ENCODE results near the gene ARHGEF10L.

The ARHGEF10L gene

DNA sequence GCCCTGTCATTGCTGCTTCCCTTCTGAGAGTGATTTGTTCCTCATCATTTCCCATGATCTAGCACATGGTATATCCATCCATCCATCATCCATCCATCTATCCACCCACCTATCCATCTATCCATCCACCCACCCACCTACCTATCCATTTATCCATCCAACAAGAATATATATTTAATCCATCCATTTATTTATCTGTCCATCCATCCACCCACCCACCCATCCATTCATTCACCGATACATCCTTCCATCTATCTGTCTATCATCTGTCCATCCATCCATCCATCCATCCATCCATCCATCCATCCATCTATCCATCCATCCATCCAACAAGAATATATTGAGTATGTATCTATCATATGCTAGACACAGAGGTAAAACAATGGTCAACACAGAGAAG lies 115.7 kb downstream of the ARHGEF10L start:
- no peak for DNase-seq (ENCODE audit: low read depth)

GRCh38 chr1:17655922-17656321 lies 116.4 kb downstream of the ARHGEF10L start:
- no peak for DNase-seq (ENCODE audit: low read depth)

GRCh38 chr1:17657436-17657835 lies 117.9 kb downstream of the ARHGEF10L start:
- no peak for DNase-seq (ENCODE audit: low read depth)

DNA sequence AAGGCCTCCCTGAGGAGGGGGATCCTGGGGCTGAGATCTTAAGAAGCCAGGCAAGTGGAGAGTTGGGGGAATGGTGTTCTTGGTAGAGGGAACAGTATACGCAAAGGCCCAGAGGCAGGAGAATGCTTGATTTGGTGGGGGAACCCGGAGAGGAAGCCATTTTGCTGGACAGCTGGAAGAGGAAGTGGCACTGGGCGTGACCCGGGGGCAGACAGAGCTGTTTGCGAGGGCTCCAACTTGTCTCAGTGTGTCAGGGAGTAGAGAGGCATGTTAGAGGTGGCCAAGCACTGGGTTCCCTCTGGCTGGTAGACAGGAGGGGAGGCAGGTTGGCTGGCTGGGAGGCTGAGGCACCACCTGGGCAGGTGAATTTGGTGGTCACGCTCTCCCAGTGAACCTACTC lies 119.3 kb downstream of the ARHGEF10L start:
- no peak for DNase-seq (ENCODE audit: low read depth)

DNA sequence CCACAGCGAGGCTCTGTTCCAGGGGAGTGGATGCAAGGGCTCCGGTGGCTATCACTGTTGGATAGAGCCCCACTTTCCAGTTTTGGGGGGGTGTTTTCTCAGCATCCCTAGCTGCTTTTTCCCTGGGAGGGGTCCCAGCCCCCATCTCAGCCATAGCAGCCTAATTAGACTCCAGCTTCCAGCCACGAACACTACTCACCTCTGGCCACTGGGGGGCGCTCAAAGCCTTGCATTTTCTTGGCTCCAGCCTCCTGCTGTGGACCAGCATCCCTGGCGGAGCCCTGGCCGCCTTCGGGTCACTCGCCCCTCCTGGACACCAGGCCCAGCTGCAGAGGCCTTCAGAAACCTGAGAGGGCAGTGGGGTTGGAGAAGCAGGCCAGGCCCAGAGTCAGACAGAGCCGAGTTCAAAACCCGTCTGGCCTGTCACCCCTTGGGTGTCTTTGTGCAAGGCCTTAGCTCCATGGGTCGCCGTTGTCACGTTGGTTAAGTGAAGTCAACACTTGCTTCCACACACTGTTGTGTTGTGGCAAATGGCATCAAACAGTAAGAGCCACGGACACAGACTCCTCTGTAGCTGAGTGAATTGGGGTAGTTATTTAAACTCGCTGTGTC lies 122.2 kb downstream of the ARHGEF10L start:
- peak; percentile 25 for DNase-seq (ENCODE audit: low read depth)

DNA sequence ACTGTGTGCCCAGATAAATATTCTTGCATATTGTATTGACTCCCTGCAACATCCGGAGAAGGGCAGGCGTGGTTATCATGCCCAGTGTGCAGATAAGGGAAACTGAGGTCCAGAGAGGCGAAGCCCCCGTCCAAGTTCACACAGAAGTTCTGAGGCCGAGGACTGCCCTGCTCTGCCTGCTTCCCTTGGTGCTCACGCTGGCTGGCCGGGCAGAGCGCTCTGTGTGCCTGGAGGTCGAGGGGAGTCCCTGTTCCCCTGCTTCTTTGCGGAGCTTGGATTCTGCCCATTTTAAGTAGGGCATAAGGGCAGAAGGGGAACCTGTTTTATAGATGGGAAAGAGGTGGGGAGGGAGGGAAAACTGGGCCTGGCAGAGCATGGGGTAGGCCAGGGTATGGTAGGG lies 122.8 kb downstream of the ARHGEF10L start:
- no peak for DNase-seq (ENCODE audit: low read depth)

GRCh38 chr1:17662786-17663185 lies 123.3 kb downstream of the ARHGEF10L start:
- no peak for DNase-seq (ENCODE audit: low read depth)

DNA sequence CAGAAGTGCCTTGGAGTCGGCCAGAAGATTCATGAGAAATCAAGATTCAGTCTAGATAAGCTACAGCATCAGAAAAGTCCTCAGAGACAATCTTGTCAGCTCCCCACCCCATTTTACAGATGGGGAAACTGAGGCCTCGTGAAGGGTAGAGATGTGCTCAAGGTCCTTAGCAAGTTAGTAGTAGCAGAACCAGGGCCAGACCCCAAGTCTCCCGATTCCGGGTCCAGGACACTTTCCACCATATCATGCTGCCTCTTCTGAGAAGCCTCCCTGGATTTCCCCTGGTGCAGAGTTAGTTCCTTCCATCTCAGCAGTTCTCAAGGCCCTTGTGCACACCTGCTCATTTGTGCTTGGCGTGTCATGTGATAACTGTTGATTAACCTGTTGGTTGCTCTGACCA lies 124.1 kb downstream of the ARHGEF10L start:
- DNase-seq (ENCODE audit: low read depth): no peak

- no peak for DNase-seq (ENCODE audit: low read depth)
Observed at GRCh38 chr1:17664322-17664721, 124.8 kb downstream of the ARHGEF10L start.

GRCh38 chr1:17665054-17665453 lies 125.6 kb downstream of the ARHGEF10L start:
- DNase-seq (ENCODE audit: low read depth): no peak

GRCh38 chr1:17665950-17666720 lies 126.6 kb downstream of the ARHGEF10L start:
- DNase-seq (ENCODE audit: low read depth): no peak

DNA sequence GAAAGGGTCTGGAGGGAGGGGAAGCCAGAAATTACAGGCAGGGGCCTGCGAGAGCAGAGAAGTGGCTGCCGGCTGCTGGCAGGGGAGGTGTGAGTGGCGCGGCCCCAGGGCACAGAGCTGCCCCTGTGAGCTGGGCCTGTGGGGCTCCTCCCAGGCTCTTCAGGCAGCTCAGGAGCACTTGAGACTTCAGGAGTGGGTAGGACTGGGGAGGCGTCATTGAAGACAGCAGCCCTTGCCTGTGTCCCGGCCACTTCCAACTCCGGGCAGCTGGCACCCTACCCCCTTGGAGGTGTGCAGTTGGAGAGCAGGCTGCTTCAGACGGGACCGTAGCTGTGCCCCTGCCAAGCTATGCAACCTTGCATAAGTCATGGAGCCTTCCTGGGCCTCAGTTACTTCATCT lies 128.1 kb downstream of the ARHGEF10L start:
- DNase-seq (ENCODE audit: low read depth): no peak

DNA sequence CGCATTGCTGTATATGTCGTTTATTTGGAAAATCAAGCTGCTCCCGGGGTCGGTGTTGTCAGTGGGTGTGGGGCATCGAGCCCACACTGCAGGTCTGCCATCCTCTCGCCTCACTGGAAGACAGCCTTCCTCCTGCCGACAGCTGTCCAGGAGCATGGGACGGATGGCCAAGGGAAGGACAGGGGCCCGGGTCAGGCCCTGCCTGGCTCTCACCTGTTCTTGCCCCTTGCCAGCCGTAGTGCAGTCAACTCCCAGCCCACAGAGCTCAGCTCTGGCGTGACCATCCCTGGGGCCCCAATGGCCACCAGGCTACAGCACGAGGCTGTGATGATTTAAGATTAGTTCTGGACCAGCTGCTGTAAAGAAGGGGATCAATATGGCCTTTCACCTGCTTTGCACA lies 128.7 kb downstream of the ARHGEF10L start:
- no peak for DNase-seq (ENCODE audit: low read depth)

GRCh38 chr1:17668624-17669175 lies 129.2 kb downstream of the ARHGEF10L start:
- DNase-seq (ENCODE audit: low read depth): no peak

- DNase-seq (ENCODE audit: low read depth): no peak
Observed at GRCh38 chr1:17669305-17669704, 129.8 kb downstream of the ARHGEF10L start.

DNA sequence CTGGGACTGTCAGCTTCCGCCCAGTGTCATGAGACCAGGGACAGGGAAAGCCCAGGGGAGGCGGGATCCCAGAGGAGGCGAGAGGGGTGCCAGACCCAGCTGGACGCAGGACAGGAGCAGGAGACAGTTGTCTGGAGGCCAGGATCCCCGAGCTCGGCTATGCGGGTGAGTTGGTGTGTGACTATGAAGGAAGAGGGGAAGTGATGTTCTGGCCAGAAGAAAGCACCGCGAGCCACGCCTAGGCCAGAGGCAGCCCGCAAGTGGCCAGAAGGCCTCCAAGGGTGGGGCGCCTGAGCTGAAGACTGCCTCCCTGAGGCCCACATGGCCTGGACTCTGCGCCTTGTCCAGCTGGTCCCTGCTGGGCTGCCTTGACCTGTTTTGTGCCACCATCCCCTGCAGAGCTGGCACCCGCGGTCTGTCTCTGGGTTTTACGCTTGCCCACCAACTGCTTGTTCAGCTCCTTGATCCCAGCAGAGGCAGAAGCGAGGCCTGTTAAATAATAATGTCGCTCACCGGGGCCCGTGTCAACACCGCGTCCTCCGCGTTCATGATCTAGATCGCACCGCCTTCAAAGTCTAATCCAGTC lies 130.5 kb downstream of the ARHGEF10L start:
- no peak for DNase-seq (ENCODE audit: low read depth)

DNA sequence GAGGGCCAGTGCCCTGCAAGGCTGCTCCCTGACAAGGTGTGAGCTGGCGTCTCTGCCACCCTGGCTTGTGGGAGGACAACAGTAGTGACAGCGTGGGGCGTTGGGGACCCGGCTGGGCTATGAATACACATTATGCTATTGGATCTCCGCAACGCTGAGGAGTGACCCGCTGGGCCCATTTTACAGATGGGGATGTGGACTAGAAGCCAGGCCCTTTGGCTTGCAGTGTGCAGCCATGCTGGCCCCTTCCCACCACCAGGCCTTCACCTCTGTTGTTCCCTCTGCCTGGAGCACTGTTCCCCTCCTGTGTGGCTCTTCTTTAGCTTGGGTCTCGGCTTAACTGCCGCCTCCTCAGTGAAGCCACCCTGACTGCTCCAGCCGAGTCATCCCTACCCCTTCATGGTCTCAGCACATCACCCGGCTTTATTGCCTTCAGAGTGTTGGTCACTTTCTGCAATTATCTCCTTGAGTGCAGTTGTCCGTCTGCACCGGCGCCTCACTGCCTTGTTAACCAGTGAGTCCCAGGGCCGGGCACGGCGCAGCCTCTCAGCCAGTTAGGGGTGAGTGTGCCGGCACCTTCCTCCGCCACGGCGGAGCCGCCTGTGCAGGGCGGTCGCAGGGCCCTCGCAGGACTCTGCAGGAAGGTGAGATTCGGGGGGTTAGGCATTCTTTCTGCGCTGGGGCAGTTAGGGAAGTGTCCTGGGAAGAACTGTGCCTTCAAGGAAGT lies 131.3 kb downstream of the ARHGEF10L start:
- no peak for DNase-seq (ENCODE audit: low read depth)

DNA sequence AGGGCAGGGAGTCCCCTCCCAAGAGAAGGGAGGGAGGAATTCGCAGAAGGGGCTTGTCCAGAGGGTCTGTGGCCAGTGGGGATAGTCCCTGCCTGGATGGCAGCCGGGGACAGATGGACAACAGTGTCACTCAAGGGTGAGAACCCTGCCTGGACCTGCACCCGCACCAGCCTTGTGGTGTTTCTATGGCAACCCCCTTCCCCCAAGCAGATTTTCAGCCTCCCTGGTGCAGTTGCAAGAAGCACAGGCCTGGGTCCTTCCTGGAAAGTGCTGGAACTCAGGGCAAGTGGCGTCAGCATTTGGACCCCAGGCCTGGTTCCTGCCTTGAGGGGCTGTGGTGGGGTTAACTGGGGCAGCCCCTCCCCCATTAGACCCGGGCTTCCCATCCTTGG lies 131.8 kb downstream of the ARHGEF10L start:
- DNase-seq (ENCODE audit: low read depth): no peak

DNA sequence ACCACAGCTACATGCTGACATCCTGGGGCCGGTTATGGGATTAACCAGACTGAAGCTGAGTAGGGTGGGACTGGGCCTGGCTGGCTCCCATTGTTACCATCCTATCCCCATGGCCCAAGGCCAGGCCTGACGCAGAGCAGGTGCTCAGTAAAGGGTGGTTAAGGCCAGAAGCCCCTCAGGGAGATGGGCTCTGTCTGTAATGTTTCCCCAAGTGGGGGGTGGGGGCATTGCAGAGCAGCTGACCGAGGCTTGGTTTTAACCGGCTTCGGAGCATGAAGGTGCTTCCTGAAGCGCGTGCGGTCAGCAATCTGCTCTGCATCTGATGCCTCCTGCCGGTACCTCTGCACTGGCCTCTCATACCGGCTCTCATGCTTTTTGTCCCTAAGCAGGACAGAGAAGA lies 132.2 kb downstream of the ARHGEF10L start:
- no peak for DNase-seq (ENCODE audit: low read depth)

DNA sequence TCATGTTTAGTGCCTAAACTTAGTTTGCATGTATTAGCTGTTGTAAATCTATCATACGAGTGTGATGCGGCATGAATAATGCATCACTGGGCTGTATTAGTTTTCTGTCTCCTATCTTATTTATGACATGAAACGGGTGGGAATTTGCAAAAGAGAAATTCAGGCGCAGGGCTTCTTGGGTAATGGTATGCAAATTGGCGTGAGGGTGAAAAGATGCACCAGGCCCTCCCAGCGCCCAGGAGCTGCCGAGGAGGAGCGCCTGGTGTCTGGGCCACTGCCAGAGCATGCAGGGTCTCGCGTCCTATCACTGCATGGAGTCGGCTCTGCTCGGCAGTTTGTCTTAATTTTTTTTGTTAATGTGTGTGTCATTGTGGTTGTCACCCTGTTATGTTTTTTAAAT lies 132.7 kb downstream of the ARHGEF10L start:
- no peak for DNase-seq (ENCODE audit: low read depth)

- no peak for DNase-seq (ENCODE audit: low read depth)
Observed at GRCh38 chr1:17673329-17674072, 134.0 kb downstream of the ARHGEF10L start.

Measured in CMK (cell line).